ENCODE data around the gene ABCA4.

Gene ABCA4

GRCh38 chr1:94027721-94028515, 93.0 kb downstream of the ABCA4 start:
- no peak for DNase-seq (ENCODE audit: low read depth)

DNA sequence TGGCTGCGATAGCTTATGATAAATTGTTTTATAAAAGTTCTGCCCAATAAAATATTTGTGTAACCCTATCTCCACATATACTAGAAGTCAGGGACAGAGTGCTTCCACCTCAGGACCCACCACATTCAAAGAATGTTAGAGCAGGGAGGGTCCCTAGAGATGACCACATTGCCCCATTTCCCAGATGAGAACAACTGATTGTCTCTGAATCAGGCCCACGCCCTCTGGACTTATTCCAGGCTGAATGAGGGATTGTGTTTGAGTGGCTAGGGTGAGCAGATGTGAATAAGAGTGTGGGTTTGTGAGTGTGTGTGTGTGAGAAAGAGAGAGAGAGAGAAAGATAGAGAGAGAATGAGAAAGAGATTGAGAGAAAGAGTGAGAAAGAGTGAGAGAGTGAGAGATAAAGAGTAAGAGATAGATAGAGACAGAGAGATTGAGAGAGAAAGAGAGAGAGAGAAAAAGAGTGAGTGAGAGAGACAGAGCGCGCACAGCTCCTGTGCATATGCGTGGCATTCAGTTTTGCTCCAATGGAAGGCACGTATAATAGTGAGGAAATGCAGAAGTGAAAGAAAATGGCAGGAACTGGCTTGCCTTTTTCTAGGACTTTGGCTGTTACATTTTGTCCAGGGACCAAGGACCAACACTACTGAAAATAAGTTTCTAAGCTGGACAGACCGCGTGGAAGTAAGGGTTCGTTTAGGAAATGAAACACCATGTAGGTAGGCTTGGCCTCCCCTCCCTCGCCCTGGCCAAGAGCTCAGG, 94.1 kb downstream of the ABCA4 start:
- no peak for DNase-seq (ENCODE audit: low read depth)

GRCh38 chr1:94025383-94026340, 95.3 kb downstream of the ABCA4 start:
- no peak for DNase-seq (ENCODE audit: low read depth)

DNA sequence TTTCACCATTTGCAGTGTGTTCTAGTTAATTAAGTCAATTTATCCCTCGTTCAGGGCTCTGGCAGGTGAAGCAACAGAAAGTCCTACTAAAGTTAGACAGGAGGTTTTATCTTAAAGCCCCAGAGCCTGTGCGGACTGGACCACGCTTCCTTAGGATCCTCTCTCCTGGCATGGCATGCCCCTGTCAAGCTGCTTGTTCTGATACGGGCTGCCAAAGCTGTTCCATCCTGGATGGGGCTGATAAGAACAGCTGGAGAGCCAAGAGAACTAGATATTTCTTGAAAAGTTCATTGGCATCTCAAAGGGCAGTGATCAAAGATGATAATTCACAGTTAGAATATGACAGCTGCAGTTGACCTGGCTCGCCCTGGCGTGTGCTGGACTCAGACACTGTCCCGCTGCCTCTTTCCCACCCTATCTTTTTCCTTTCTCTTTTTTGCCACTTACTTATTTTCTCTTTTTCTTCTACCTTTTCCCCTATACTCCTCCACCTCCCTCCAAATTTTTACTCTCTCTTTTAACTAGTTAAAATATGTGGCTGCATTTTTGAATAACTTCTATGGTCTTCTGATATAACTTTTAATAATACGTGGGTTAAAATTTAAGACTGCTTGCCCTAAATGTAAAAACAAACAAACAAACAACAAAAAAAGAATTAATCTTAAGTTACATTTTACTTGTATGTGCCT, 96.7 kb downstream of the ABCA4 start:
- DNase-seq (ENCODE audit: low read depth), result no peak

DNA sequence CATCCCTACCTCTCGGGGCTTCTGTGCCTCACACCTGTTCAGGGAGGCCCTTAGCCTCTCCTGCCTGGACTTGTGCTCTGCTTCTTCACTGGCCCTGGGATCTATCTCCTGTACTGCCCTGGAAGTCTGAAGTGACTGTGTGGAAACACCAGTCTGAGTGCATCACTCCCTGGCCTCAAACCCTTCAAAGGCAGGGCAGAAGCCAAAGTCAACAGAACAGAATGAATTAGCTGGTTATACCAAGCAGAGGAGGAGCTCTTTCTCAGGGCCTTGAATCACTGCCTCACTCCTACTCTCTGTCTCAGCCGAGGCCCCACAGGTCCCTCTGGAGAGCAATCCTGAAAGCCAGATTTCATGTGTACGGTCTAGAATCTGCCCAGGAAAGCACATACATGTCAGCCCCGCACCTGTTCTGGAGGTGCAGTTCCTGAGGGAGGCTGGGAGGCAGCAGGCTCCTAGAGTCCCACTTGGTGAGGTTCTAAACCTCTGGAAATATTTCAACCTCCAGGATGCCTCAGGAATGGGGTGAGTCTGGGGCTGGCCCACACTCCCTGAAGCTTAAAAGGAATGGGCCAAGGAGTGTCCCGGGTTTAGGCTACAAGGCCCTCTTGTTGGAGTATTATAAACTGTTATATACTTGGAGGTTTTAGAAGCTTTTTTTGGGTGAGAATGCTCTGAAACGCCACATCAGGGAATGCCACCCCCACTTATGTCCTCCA, 98.3 kb downstream of the ABCA4 start:
- no peak for DNase-seq (ENCODE audit: low read depth)

DNA sequence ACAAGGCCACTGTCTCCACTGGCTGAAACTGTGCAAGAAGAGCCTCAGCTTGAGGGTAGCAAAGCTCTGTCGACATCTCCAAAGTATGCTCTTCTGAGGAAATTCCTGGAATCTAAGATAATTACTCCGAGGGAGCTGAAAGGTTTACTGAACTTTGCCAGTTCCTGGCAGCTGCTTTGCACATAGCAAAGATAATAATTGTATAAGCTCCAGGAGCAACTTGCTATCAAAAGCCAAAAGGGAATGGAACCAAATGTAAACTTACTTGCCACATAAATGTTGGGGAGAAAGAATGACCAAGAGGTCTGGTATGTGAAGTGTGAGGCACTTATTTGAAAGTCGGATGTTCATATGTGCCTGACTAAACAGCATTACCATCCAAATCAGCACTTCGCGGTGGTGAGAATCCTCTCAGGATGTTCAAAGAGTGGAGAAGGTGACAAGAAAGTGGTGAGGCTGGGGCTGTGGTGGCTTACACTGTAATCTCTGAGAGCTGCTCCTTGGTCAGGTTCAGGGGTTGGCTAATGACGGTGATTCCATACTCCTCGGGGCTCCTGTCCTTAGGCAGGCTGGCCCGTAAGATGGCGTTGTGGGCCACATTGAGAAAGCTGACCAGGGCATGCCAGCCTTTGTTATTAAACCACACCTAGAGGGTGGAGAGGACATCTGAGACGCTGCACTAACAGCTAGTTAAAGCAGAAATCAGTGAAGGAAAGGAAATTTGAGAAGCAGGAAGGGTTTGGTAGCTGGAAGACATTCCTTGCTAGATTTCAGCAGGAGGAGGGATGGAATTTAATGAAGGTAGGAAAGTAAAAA, 100.0 kb downstream of the ABCA4 start:
- DNase-seq (ENCODE audit: low read depth), result no peak

DNA sequence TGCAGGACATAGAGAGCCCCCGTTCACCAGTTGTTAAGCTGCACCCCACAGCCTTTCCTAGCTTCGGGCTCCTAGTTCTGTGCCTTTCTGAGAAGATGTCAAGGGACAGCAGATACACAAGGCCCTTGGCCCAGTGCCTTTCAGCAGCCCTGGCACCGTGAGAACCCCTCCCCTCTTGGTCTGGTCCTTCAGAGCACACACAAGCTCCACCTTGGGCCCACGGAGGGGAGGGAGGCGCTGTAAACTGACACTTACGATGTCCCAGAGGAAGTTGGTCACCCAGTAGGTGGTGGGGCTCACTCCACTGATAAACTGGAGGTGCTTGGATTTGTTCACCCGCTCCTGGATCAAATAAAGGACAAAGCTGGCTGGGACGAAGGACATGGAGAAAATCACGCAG, 101.6 kb downstream of the ABCA4 start:
- no peak for DNase-seq (ENCODE audit: low read depth)

- DNase-seq (ENCODE audit: low read depth), result no peak
Measured at GRCh38 chr1:94017155-94017829, 103.7 kb downstream of the ABCA4 start.

DNA sequence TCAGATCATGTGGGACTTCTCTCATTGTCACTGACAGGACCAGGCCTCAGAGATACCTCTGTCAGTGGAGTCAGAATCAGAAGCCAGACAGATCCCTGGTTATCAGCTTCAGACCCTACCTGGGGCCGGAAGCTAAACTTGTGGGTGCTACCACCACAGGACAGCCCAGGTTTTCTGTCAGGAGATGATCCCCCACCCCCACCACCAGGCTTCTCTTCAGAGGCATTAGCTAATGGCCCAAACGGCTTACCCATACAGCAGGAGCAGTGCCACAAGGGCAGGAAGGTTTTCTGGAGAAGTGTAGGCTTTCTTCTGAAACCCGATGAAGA, 105.5 kb downstream of the ABCA4 start:
- no peak for DNase-seq (ENCODE audit: low read depth)

DNA sequence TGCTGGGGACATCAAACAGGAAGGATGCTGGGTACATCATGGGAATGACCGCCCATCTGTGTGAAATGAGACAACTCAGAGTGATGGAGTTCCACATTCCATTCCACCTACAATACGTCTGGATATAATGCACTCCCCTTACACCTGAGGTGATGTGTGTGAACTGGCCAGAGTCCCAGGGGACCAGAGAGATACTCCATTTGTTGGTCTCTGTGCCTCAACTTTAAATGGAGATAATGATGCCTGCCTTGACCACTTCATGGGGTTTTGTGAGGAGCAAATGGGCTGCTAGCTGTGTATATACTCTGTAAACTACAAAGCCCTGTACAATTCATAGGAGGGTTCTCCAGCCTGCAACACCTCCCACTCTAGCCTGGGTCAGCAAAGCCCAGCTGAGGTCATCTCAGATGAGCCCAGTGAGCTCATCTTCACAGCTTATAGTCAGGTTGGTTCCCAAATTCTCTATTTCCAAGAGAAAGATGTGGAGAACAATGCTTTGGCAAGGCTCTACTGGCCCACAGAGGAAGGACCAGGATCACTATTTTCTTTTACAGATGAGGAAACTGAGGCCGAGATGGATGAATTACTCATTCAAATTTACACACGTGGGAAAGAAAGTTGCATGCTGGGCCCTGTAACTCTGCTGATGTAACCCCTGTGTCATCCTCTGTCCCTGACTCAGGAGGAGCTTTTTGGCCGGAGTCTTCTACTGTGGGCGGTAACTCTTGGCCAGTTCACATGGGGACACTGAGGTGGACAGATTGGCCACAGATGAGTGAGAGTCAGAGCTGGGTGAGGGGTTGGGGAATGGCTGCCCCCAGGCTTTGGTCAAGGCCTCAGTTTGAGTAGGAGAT, 106.1 kb downstream of the ABCA4 start:
- DNase-seq (ENCODE audit: low read depth), result no peak

- no peak for DNase-seq (ENCODE audit: low read depth)
Measured at GRCh38 chr1:94014087-94014486, 106.9 kb downstream of the ABCA4 start.

GRCh38 chr1:94013367-94013878, 107.5 kb downstream of the ABCA4 start:
- DNase-seq (ENCODE audit: low read depth), result no peak

DNA sequence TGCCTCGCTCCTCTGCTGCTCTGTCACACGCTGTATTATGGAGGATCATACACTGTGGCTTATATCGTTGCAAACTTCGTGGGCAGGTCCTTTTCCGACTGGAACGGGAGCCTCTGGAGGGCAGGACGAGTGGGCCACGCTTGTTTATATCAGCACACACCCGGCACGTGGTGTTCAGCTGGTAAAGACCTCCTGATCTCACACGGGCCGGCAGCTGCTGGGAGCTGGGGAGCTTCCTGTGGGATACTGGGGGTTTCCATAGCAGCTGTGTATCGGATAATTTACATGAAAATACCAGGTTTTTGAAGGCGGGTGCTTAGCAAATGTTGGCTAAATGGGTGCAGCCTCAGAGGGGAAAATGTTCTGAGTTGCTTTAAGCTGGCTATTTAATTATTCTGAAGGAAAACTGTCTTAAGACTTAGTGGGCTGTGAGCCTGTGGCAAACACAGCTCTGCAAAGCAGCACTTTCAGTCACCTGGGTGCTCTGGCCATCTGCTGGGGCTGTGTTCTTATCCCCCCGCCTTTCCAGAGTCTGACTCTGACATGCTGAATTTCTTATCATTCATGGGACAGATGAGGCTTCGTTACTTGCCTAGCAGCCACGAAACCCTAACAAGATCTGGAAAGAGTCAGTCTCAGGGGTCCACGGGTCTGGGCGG, 108.1 kb downstream of the ABCA4 start:
- no peak for DNase-seq (ENCODE audit: low read depth)

- DNase-seq (ENCODE audit: low read depth), result no peak
Measured at GRCh38 chr1:94011709-94012595, 109.0 kb downstream of the ABCA4 start.

DNA sequence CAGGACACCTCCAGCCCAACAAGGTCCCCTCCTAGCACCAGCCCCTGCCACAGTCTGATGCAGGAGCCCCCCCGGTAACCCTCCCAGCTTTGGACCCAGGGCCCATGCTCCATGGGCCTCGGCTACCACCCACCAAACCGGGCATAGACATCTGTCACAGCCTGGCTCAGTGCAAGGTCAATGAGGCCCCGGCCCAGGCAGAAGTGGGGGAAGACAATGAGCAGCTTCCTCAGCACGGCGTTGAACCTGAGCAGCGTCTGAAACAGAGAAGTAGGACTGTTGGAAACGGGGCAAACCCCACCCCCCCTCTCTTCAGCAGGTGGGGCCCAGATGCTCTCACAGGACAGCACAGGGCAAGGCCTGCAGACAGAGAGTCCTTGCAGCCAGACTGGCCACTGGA, 109.8 kb downstream of the ABCA4 start:
- DNase-seq (ENCODE audit: low read depth), result no peak

- no peak for DNase-seq (ENCODE audit: low read depth)
Measured at GRCh38 chr1:94009304-94009703, 111.6 kb downstream of the ABCA4 start.

- DNase-seq (ENCODE audit: low read depth), result no peak
Measured at GRCh38 chr1:94006604-94007003, 114.3 kb downstream of the ABCA4 start.
